SK-N-SH (cell line): ENCODE data around the gene ZFHX3. TPM values are rescaled to one million over a fixed set of nuclear protein-coding genes. Genes with fewer than 3 reads are reported as not detected.

Experiments
- CTCF ChIA-PET: fragments of 300-600, 350-600 bp; formaldehyde crosslinking; extraction: SDS; loops from one replicate; lab custom pipeline; 2021; lab: Yijun Ruan, JAX
- POLR2A ChIA-PET: fragments of 350-600 bp; sonication (Branson Sonifier 250); formaldehyde crosslinking; extraction: SDS; loops from one replicate; lab custom pipeline; 2020; ENCODE audit warnings: antibody characterized with exemption, inconsistent platforms; lab: Yijun Ruan, JAX
- DNase-seq: peaks from one replicate; pipeline ENCODE4 v3.0.0; 2012
- H2AFZ ChIP-seq: fragments of 200-600 bp; sonication (generic); 2 replicates; pipeline ENCODE4 v1.8.1; 2016; ENCODE audit warnings: antibody characterized with exemption, mild to moderate bottlenecking, low read depth
- H3F3A ChIP-seq: fragments of 200-600 bp; sonication (generic); replicated peaks from 2 replicates; pipeline ENCODE3; 2016; ENCODE audit warnings: antibody characterized with exemption, mild to moderate bottlenecking; ENCODE audit not compliant: insufficient read depth
- H3K27ac ChIP-seq, 2 experiments: fragments of 200-500 bp in 1 of 2; fragments of 200-600 bp in 1 of 2; sonication (Bioruptor generic) in 1 of 2; sonication (generic), shearing (Covaris generic) in 1 of 2; 2 replicates each; pipeline versions ENCODE4 v1.5.1 to v1.6.1; 2014 to 2016; ENCODE audit warnings: low read depth in 2 of 2, inconsistent platforms in 1 of 2, low read length in 1 of 2, mild to moderate bottlenecking in 1 of 2, mixed read lengths in 1 of 2
- H3K27me3 ChIP-seq: fragments of 200-600 bp; sonication (generic), shearing (Covaris generic); 2 replicates; pipeline ENCODE4 v1.6.1; 2016; ENCODE audit warnings: mixed run types; ENCODE audit not compliant: insufficient read depth
- H3K36me3 ChIP-seq, 2 experiments: fragments of 200-500 bp in 1 of 2; fragments of 200-600 bp in 1 of 2; sonication (Bioruptor generic) in 1 of 2; sonication (generic) in 1 of 2; replicated peaks in 1 of 2; 2 replicates each; pipeline versions ENCODE3 to v1.5.1; 2014 to 2016; ENCODE audit warnings: low read length in 1 of 2, mild to moderate bottlenecking in 1 of 2; ENCODE audit not compliant: insufficient read depth in 2 of 2, control insufficient read depth in 1 of 2
- H3K4me1 ChIP-seq, 2 experiments: fragments of 200-500 bp in 1 of 2; fragments of 200-600 bp in 1 of 2; sonication (Bioruptor generic) in 1 of 2; sonication (generic), shearing (Covaris generic) in 1 of 2; 2 replicates each; pipeline versions ENCODE4 v1.5.1 to v1.6.1; 2014 to 2016; ENCODE audit warnings: low read depth in 1 of 2, low read length in 1 of 2, mixed run types in 1 of 2; ENCODE audit not compliant: insufficient read depth in 2 of 2, control insufficient read depth in 1 of 2
- H3K4me2 ChIP-seq: fragments of 200-600 bp; sonication (generic), shearing (Covaris generic); 2 replicates; pipeline ENCODE4 v1.6.1; 2017; ENCODE audit warnings: mixed run types
- H3K4me3 ChIP-seq, 2 experiments: fragments of 200-500 bp in 1 of 2; fragments of 200-600 bp in 1 of 2; sonication (Bioruptor generic) in 1 of 2; sonication (generic), shearing (Covaris generic) in 1 of 2; 2 replicates each; pipeline versions ENCODE4 v1.5.1 to v1.8.1; 2014 to 2016; ENCODE audit warnings: low read depth in 2 of 2, inconsistent platforms in 1 of 2, low read length in 1 of 2, mild to moderate bottlenecking in 1 of 2, mixed read lengths in 1 of 2, moderate library complexity in 1 of 2
- H3K79me2 ChIP-seq: fragments of 200-600 bp; sonication (generic); 2 replicates; pipeline ENCODE4 v1.8.1; 2017; ENCODE audit warnings: mild to moderate bottlenecking; ENCODE audit not compliant: insufficient read depth
- H3K9ac ChIP-seq: fragments of 200-600 bp; sonication (generic); 2 replicates; pipeline ENCODE4 v1.6.1; 2017; ENCODE audit warnings: mixed run types
- H3K9me2 ChIP-seq: fragments of 200-600 bp; sonication (generic); 2 replicates; pipeline ENCODE4 v1.6.1; 2017; ENCODE audit warnings: mixed run types
- H3K9me3 ChIP-seq: fragments of 200-600 bp; sonication (generic); 2 replicates; pipeline ENCODE4 v1.6.1; 2017; ENCODE audit warnings: mixed run types, mild to moderate bottlenecking, moderate library complexity
- H4K20me1 ChIP-seq: fragments of 200-600 bp; sonication (generic); 2 replicates; pipeline ENCODE4 v1.6.1; 2017; ENCODE audit warnings: mild to moderate bottlenecking, mixed run types; ENCODE audit not compliant: insufficient read depth
- CTCF ChIP-seq: fragments of 200-600 bp; sonication (generic); IDR thresholded peaks from 2 replicates; pipeline ENCODE4 v1.6.1; 2017; ENCODE audit warnings: antibody characterized with exemption, mild to moderate bottlenecking, moderate library complexity
- EZH2phosphoT487 ChIP-seq: fragments of 200-600 bp; sonication (generic); IDR thresholded peaks from 2 replicates; pipeline ENCODE4 v1.6.1; 2017; ENCODE audit warnings: low read depth, mixed run types, mild to moderate bottlenecking, antibody characterized with exemption, moderate library complexity, borderline replicate concordance
- FOSL2 ChIP-seq: IDR thresholded peaks from 2 replicates; pipeline ENCODE4 v1.4.0; 2012; ENCODE audit warnings: low read depth, mild to moderate bottlenecking, moderate library complexity, borderline replicate concordance
- FOXJ3 ChIP-seq: sonication (generic); formaldehyde crosslinking; IDR thresholded peaks from 2 replicates; pipeline ENCODE4 v1.5.1; 2020; ENCODE audit warnings: mild to moderate bottlenecking, missing genetic modification reagents
- GABPA ChIP-seq: IDR thresholded peaks from 2 replicates; pipeline ENCODE4 v1.4.0; 2012; ENCODE audit warnings: low read depth, mild to moderate bottlenecking
- JUND ChIP-seq: IDR thresholded peaks from 2 replicates; pipeline ENCODE4 v1.4.0; 2012
- MEF2A ChIP-seq: IDR thresholded peaks from 2 replicates; pipeline ENCODE4 v1.4.0; 2012; ENCODE audit warnings: low read depth, borderline replicate concordance
- POLR2AphosphoS5 ChIP-seq: IDR thresholded peaks from 2 replicates; pipeline ENCODE4 v1.6.1; 2012; ENCODE audit warnings: low read depth, low read length
- RXRA ChIP-seq: IDR thresholded peaks from 2 replicates; pipeline ENCODE4 v1.4.0; 2012; ENCODE audit warnings: low read depth, mild to moderate bottlenecking, borderline replicate concordance
- SIN3A ChIP-seq: IDR thresholded peaks from 2 replicates; pipeline ENCODE4 v1.6.1; 2012; ENCODE audit warnings: low read depth, mild to moderate bottlenecking, low read length, moderate library complexity, borderline replicate concordance
- SMC3 ChIP-seq: IDR thresholded peaks from 2 replicates; pipeline ENCODE4 v1.6.1; 2012; ENCODE audit warnings: low read depth, low read length, improper control_type of control experiment
- TAF1 ChIP-seq: IDR thresholded peaks from 2 replicates; pipeline ENCODE4 v1.6.1; 2012; ENCODE audit warnings: low read depth, mild to moderate bottlenecking, low read length, moderate library complexity, borderline replicate concordance
- TCF12 ChIP-seq: IDR thresholded peaks from 2 replicates; pipeline ENCODE4 v1.4.0; 2012
- TEAD4 ChIP-seq: IDR thresholded peaks from 2 replicates; pipeline ENCODE4 v1.4.0; 2012; ENCODE audit warnings: mild to moderate bottlenecking, borderline replicate concordance; ENCODE audit not compliant: insufficient read depth
- WGBS: methylation state at CpG from one replicate; pipeline ENCODE4 v1.1.6; 2017; ENCODE audit warnings: low lambda C conversion rate; 5-methylcytosine and 5-hydroxymethylcytosine counted together
- polyA plus RNA-seq, 3 experiments: library from polyadenylated mRNA; depleted of rRNA; stranded (reverse); fragments of >200 nt; gene quantifications; 2 replicates each; pipeline ENCODE4 v1.2.3, GENCODE V29; 2012
- TF ChIP-seq, protein P1 (sequence below): fragments of 150-350 bp; IDR thresholded peaks from 2 replicates; pipeline ENCODE4 v1.6.1; 2017; ENCODE audit warnings: antibody characterized with exemption, low read length, low read depth, borderline replicate concordance
- TF ChIP-seq, protein P2 (sequence below): IDR thresholded peaks from 2 replicates; pipeline ENCODE4 v1.4.0; 2012; ENCODE audit warnings: low read depth
- TF ChIP-seq, protein P3 (sequence below): fragments of 150-350 bp; IDR thresholded peaks from 2 replicates; pipeline ENCODE4 v1.6.1; 2016; ENCODE audit warnings: mild to moderate bottlenecking, low read depth, low read length

Gene ZFHX3
- polyA plus RNA-seq, 1 of the 3 experiments (the other 2 are of a cell fraction), result 2.0 TPM

GRCh38 chr16:73041676-73042075 is 6.3 kb downstream of the ZFHX3 start:
- Histone ChIP-seq H3F3A (no peaks in the 10 kb centered on the region), H3K9me3 (no peaks in the 10 kb centered on the region), H3K27ac (no peak overlapping the region), H3K79me2 (peaks cover 99% of the 10 kb centered on the region), H3K4me2 (no peak overlapping the region), H3K9me2 (no peaks in the 10 kb centered on the region), H3K9ac (no peak overlapping the region), H3K27me3 (no peaks in the 10 kb centered on the region), H2AFZ (no peak overlapping the region), H3K4me3 (no peak overlapping the region), H4K20me1 (peaks cover 52% of the 10 kb centered on the region), H3K36me3 (no peaks in the 10 kb centered on the region), H3K4me1 (peaks cover 42 to 47% of the 10 kb centered on the region in 2 experiments; a peak in 3 of 4 replicates)
- no peak for DNase-seq
- WGBS, result 94% methylated on average over 4 of the region's 4 CpGs
- ChIA-PET CTCF (no interaction called here), POLR2A (no interaction called here)
- TF ChIP-seq CTCF, result no peak
- no peak for TF ChIP-seq GABPA
- TF ChIP-seq, protein P1, sequence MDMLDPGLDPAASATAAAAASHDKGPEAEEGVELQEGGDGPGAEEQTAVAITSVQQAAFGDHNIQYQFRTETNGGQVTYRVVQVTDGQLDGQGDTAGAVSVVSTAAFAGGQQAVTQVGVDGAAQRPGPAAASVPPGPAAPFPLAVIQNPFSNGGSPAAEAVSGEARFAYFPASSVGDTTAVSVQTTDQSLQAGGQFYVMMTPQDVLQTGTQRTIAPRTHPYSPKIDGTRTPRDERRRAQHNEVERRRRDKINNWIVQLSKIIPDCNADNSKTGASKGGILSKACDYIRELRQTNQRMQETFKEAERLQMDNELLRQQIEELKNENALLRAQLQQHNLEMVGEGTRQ, result no peak
- no peak for TF ChIP-seq SIN3A
- TF ChIP-seq RXRA, result no peak
- TF ChIP-seq, protein P2, sequence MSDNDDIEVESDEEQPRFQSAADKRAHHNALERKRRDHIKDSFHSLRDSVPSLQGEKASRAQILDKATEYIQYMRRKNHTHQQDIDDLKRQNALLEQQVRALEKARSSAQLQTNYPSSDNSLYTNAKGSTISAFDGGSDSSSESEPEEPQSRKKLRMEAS, result no peak
- no peak for TF ChIP-seq TAF1
- TF ChIP-seq TEAD4, result no peak
- TF ChIP-seq FOXJ3 (CRISPR knock-in tag), result no peak
- TF ChIP-seq, protein P3, sequence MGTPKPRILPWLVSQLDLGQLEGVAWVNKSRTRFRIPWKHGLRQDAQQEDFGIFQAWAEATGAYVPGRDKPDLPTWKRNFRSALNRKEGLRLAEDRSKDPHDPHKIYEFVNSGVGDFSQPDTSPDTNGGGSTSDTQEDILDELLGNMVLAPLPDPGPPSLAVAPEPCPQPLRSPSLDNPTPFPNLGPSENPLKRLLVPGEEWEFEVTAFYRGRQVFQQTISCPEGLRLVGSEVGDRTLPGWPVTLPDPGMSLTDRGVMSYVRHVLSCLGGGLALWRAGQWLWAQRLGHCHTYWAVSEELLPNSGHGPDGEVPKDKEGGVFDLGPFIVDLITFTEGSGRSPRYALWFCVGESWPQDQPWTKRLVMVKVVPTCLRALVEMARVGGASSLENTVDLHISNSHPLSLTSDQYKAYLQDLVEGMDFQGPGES, result no peak
- no peak for TF ChIP-seq SMC3
- TF ChIP-seq TCF12, result no peak
- no peak for TF ChIP-seq FOSL2
- no peak for TF ChIP-seq EZH2phosphoT487
- no peak for TF ChIP-seq MEF2A
- TF ChIP-seq POLR2AphosphoS5, result no peak
- TF ChIP-seq JUND, result no peak
